HL-60/S4 (cell line): ENCODE data around the gene LILRA1.
"Not testable (repeated sequence)": the region's sequence is repeated elsewhere in the genome, so short reads cannot be mapped to it uniquely, and the experiment has no call there.

Experiments
- in situ Hi-C: fragments of 300-500 bp; cut with MboI; formaldehyde crosslinking; loops from 2 replicates; pipeline ENCODE4 v1.14.3; 2022; ENCODE audit warnings: low sequenced_read_pairs

LILRA1 gene

GRCh38 chr19:54593445-54593844 is at the start of gene LILRA1:
Gene LILRA1 (plus strand): TSS chr19:54593632. CDS start chr19:54594245, 613 bp downstream.
- in situ Hi-C loops, result not testable (repeated sequence)

DNA sequence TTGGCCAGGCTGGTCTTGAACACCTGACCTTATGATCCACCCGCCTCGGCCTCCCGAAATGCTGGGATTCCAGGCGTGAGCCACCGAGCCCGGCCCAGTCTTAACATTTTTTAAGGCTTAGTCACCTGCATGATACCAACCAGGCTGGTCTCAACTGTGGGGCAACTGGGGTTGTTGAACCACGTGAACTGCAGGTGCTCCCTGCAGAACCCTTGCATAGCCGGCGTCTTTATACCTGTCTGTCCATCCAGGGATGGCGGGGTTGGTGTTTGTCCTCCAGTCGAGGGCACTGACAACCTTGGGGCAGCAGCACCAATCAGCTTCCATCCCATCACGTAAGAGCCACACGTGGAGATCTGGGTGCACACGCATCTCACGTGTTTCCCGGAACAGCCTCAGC is 44.6 kb upstream of the LILRA1 start:
- in situ Hi-C loops, result no loop called here

GRCh38 chr19:54549224-54549623 is 44.2 kb upstream of the LILRA1 start:
- in situ Hi-C loops, result no loop called here

DNA sequence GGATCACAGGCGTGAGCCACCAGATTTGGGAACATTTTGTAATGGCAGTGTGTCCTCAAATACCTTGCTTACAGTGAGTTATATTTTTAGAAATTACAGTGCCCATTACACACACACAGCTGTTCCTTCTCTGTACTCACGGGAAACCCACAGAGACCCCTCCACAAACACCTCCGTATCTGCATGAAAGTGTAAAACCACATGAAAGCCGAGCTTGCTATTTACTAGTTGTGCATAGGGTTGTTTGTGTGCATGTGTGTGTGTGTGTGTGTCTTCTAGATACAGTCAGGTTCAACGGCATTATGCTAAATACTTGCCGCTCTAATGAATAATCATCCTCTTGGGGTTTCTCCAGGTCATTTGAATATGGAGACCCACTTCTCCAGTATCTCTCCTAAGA is 42.1 kb upstream of the LILRA1 start:
- in situ Hi-C loops, result no loop called here

GRCh38 chr19:54551950-54552912 is 41.2 kb upstream of the LILRA1 start:
- in situ Hi-C loops, result no loop called here

GRCh38 chr19:54552913-54553310 is 40.5 kb upstream of the LILRA1 start:
- in situ Hi-C loops, result no loop called here

- in situ Hi-C loops, result no loop called here
Observed at GRCh38 chr19:54554006-54554405, 39.4 kb upstream of the LILRA1 start.

GRCh38 chr19:54554896-54555295 is 38.5 kb upstream of the LILRA1 start:
- in situ Hi-C loops, result no loop called here

GRCh38 chr19:54556194-54556593 is 37.2 kb upstream of the LILRA1 start:
- in situ Hi-C loops, result no loop called here

- in situ Hi-C loops, result no loop called here
Observed at GRCh38 chr19:54558339-54558738, 35.1 kb upstream of the LILRA1 start.

DNA sequence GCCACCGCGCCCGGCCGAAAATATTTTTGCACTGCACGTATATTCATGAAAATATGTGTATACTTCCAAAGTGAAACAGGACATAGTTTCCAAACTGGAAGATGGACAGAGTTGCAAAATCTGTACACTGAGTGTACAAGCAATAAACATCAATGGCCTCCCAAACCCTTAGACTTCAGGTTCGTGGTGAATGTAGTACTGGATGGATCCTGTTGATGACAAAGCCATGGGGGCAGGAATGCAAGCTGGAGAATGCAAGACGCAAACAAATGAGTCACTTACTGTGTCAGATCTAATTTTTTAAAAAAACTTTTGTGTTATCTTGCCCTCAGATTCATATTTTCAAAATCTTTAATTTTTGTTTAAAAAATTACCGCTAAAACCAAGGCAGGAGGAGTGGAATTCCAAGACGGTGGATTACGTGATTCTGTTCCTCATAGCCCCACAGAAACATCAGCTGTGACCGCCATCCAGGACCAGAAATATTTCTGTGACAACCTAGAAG is 32.5 kb upstream of the LILRA1 start:
- in situ Hi-C loops, result no loop called here

DNA sequence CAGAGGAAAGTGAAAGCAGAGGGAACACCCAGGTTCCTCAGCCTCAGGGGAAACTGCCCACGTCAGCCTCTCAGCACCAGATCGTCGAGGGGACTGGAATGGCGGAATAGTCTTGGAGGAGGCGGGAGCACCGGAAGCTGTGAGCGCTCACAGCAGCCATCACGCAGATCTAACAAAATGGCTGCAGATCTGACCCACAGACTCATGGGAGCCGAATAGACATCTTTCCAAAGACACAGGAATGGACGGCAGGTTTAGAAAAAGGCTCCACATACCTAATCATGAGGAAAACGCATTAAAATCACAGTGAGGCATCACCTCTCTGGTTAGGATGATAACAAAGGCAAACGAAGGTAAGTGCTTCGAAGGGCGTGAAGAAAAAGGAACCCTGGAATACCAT is 31.6 kb upstream of the LILRA1 start:
- in situ Hi-C loops, result no loop called here

DNA sequence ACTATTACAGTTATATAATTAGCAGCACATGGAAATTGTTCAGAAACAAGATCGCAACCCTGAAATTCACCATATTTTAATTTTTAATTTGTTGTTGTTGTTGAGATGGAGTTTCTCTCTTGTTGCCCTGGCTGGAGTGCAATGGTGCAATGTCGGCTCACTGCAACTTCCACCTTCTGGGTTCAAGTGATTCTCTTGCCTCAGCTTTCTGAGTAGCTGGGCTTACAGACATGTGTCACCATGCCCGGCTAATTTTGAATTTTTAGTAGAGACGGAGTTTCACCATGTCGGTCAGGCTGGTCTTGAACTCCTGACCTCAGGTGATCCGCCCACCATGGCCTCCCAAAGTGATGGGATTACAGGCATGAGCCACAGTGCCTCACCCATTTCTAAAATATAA is 30.2 kb upstream of the LILRA1 start:
- in situ Hi-C loops, result not testable (repeated sequence)

DNA sequence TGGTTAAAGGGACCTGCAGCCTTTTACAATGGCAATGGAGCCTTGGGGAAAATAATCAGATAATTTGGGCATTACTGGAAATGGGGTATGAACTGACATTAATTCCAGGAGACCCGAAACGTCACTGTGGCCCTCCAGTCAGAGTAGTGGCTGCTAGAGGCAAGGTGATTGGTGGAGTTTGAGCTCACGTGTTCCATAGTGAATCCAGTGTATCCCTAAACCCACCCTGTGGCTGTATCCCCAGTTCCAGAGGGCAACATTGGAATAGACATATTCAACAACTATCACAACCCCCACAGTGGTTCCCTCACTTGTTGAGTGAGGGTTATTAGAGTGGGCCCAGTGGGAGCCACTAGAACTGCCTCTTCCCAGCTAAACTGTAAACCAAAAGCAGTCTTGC is 23.1 kb upstream of the LILRA1 start:
- in situ Hi-C loops, result no loop called here

DNA sequence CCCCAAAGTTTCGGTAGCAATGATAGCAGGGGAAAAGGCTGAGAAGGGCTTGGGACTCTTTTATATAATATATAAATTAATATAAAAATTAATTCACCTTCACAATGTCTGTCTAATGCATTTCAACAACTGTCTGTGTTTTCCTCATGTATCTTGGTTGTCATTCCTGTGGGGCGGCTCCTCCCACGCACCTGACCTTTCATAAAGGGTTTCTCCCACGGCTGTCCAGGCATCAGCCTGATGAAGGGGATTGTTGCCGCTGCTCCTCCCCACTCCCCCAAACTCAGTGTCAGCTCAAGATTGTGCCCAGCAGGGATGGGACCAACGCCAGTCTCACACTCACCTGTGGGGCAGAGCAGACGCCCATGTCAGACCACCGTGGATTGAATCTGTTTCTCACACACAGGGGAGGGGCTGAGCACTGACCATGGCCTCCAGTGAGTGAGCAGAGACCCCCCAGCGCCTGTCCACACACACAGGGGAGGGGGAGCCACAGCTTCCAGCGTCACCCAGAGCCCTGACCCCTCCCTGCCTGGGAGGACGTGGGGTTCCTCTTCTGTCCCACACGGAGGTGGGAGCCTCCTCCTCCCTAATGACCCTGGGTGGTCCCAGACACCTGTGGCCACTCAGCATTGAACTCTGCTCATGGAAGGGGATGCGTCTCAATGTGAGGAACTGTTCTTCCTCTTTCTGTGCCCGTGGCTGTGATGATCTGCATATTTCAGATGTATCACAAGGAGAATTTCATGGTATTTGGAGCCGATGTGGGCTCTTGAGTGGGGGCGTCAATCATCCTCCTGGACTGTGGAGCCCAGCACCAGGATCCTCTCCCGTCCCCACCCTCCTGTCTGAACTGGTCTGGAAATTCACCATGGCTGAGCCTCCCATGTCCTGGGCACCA is 21.5 kb upstream of the LILRA1 start:
- in situ Hi-C loops, result not testable (repeated sequence)

GRCh38 chr19:54572696-54573311 is 20.6 kb upstream of the LILRA1 start:
- in situ Hi-C loops, result no loop called here

DNA sequence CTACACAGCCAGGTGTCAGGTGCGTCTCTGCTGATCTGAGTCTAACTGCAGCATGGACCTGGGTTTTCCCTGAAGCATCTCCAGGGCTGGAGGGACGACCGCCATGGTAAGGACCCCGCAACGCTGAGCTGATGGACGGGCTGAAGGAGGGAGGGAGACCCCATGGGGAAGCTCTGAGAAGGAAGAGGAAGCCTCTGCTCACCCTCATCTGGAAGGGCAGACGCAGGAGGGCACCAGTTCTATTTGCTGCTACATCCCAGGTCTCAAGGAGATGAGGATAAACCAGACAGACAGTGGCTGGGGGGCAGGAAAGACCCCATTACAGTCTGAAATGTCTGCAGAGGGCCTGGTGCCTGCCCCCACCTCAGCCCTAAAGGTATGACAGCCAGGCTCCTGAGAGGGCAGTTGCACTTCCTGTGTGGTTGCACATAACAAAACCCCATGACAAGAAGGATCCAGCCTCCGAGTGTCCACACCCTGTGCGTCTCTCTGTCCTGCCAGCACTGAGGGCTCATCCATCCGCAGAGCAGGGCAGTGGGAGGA is 20.0 kb upstream of the LILRA1 start, which contains the start of gene LILRA2:
LILRA2 (plus strand) TSS at position 461 of the 543 bp plus-strand sequence. CDS start 89 bp downstream, outside the sequence.
- in situ Hi-C loops, result no loop called here

GRCh38 chr19:54574051-54574450 is 19.4 kb upstream of the LILRA1 start:
- in situ Hi-C loops, result no loop called here

GRCh38 chr19:54574527-54575056 is 18.8 kb upstream of the LILRA1 start:
- in situ Hi-C loops, result loop anchor here (5.0 kb wide), 1 partner anchor 277 kb away; no protein-coding TSS in a partner anchor

- in situ Hi-C loops, result loop anchor here (5.0 kb wide), 1 partner anchor 278 kb away; no protein-coding TSS in a partner anchor
Observed at GRCh38 chr19:54575205-54575604, 18.2 kb upstream of the LILRA1 start.
